GM18909 (cell line): Measurements from ENCODE around the gene TPGS1.
"Not testable (repeated sequence)": the region's sequence is repeated elsewhere in the genome, so short reads cannot be mapped to it uniquely, and the experiment has no call there.

Source experiments
- ATAC-seq: cut with Tn5 transposase; IDR thresholded peaks from one replicate; pipeline ENCODE4 v1.9.1; 2021; ENCODE audit warnings: mild to moderate bottlenecking; ENCODE audit not compliant: unreplicated experiment, poor library complexity

The TPGS1 gene

GRCh38 chr19:475360-475759, 31.9 kb upstream of the TPGS1 start:
- ATAC-seq = no peak

- ATAC-seq = no peak
Measured at GRCh38 chr19:478236-478903, 28.9 kb upstream of the TPGS1 start.

DNA sequence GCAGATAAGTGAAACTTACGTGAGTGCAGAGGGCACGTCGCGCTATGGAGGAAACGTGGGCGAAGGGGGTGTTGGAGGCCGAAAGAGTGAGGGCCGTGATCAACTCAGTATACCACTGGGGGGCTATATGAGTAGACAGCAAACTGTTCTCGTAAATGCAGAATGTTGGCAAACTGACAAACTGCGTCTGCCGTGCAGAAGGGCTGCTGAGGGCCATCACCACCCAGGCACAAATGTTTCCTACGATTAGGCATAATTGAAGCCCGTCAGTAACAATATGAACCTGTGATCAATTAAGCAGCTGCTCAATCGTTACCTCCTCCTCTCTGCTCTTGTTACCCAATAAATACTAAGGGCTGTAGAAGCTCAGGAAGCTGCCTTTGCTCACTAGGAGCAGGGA, 28.3 kb upstream of the TPGS1 start:
- ATAC-seq = no peak

DNA sequence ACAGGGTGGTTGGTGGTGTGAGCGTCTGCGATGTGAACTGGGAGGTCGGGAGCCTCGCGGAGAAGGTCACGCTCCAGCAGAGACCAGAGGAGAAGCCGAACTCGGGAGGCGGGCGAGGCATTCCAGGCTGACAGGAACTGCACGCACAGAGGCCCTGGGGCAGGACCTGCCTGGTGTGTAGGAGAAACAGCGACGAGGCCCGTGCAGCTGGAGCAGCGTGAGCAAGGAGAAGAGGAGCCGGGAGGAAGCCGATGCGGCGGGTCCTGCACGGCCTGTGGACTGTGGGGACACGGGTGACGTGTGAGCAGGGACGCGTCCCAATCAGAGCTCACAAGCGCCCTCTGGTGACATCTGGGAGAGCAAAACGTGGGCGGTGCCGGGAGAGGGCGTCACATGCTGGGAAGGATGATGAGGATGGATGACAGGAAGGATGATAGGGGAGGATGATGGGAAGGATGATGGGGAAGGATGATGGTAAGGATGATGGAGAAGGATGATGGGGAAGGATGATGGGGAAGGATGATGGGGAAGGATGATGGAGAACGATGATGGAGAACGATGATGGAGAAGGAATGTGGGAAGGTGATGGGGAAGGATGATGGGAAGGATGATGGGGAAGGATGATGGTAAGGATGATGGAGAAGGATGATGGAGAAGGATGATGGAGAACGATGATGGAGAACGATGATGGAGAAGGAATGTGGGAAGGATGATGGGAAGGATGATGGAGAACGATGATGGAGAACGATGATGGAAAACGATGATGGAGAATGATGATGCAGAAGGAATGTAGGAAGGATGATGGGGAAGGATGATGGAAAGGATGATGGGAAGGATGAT, 27.1 kb upstream of the TPGS1 start:
- ATAC-seq = no peak

- not testable (repeated sequence) for ATAC-seq
Measured at GRCh38 chr19:481100-481499, 26.2 kb upstream of the TPGS1 start.

DNA sequence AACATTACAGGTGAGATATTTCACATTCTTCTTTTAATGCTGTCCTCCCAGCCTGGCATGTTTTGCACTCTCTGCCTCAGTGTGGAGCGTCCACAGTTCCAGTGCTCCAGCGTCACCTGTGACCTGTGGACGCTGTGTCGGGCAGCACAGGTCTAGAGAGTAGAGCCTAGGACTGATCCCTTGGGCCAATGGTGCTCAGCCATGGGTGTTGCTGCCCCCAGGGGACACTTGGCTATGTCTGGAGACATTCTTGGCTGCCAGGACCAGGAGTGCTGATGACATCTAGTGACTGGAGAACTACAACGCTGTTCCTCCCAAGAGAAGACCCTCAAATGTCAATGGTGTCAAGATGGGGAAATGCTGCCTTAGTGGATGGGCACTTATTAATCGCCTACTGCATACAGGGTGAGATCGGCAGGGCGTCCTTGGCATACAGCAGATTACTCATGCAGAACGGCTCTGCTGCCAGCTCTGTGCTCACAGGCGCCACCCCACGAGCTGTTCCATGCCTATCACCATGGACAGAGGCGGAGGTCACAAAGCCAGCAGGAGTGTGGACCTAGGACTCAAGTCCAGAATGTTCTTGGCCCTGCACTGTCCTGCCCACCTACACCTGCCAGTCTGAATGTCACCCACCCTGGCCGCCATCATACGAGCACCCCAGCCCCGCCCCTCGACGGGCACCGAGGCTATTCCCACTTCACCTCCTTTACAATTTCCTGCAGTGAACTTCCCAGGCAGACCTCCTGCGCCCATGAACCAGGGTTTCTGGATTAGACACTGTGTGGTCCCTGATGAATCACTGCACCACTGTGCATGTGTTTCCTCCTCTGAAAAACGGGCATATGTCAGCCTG, 24.9 kb upstream of the TPGS1 start:
- no peak for ATAC-seq

DNA sequence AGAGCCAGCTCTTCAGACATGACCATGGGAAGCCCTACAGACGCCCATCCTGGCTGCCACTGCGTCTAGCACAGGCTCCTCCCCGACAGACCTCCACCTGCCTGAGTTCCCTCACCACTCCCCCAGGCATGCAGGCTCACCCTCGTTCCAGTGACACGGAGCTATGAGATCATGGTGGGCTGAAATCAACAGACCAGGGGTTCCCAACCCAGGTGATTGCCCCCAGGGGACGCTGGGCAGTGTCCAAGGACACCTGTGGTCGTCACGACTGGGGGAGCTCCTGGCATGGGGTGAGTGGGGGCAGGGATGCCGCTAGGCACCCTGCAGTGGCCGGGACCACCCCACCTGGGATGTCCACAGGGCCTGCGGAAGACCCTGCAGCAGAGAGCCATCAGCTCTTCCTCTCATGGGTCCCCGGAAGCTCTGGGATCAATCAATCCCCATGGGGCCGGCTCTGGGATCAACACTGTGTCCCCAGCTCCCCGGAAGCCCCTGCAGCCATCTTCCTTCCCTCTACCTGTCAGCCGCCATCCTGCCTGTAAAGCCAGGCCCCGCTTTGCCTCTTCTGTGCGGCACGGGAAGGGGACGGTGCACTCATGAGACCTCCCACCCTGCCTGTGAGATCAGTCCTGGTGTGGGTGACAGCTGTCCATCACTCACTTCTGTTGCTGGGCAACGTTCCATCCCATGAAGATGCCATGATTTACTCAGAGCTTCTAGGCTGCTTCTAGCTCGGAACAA, 23.8 kb upstream of the TPGS1 start:
- ATAC-seq = no peak

- no peak for ATAC-seq
Measured at GRCh38 chr19:484494-484893, 22.8 kb upstream of the TPGS1 start.

- ATAC-seq = no peak
Measured at GRCh38 chr19:485077-485476, 22.2 kb upstream of the TPGS1 start.

GRCh38 chr19:485583-486236, 21.6 kb upstream of the TPGS1 start:
- no peak for ATAC-seq

DNA sequence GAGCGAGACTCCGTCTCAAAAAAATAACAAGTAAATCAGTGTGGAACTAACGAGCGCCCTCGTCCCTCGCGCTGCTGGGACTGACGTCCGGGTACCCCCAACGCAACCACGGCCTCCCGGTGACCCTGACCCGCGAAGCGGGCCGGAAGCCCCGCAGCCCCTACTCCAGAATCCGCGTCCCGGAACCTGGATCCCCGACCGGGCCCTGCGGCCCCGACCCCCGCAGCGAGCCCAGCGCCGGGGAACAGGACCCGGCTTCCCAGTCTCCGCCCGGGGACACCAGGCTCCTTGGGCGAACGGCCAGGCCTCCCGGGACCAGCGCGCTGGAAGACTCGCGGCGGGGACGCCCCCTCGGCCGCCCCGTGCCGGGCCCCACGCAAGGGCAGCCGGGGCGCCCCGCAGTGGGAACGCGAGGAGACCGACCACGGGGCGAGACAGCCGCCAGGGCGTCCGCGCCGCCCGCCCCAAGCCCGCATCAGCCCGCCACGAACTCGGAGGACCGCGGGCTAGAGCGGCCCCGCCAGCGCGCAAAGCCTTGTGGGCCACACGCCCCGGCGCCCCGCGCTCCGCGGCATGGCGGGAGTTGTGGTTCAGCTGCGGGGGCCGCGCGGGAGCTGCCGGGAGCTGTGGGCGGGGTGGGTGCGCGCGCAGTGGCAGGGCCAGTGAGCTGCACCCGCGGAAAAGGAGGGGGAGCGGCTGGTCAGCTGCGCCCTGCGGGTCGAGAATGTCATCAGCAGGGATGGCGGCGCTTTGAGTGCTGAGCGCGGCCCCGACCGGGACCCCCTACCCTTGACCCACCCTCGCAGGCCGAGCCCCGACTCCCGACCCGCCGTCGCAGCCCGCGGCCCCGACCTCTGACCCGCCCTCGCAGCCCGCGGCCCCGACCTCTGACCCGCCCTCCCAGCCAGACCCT, 18.5 kb upstream of the TPGS1 start:
- peak; percentile 84 for ATAC-seq

GRCh38 chr19:489418-490196, 17.7 kb upstream of the TPGS1 start:
- ATAC-seq = peak; percentile 5

DNA sequence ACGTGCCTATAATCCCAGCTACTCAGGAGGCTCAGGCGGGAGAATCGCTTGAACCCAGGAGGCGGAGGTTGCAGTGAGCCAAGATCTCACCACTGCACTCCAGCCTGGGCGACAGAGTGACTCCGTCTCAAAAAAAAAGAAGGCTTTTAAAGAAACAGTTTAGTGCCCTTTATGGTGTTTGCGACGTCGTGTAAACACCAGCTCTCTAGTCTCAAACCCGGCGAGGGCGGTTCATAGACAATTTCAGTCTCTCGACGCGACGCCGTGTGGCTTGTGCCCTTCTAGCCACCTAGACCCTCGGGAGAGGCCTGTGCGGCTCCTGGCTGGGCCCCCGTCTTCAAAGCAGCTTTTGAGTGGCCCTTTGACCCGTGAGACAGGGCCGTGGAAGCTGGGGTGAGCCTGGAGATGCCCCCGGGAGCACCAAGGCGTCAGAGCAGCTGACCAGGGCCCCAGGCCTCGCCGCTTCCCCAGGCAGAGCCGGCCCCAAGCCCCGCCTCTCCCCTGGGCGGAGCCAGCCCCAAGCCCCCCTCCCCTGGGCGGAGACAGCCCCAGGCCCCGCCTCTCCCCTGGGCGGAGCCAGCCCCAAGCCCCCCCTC, 16.1 kb upstream of the TPGS1 start:
- ATAC-seq = no peak

DNA sequence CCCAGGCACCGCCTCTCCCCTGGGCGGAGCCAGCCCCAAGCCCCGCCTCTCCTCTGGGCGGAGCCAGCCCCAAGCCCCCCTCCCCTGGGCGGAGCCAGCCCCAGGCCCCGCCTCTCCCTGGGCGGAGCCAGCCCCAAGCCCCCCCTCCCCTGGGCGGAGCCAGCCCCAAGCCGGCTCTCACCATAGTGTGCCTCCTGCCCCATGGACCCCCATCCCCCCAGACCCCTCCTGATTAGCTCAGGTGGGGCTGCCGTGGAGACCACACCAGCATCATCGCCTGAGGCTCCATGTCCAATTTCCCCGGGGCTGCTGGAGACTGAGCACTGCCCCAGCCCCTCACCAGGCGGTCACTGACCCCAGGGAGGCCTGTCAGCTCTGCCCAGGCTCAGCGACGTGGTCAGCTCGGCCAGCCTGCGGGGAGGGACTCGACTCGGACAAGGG, 15.2 kb upstream of the TPGS1 start:
- no peak for ATAC-seq

DNA sequence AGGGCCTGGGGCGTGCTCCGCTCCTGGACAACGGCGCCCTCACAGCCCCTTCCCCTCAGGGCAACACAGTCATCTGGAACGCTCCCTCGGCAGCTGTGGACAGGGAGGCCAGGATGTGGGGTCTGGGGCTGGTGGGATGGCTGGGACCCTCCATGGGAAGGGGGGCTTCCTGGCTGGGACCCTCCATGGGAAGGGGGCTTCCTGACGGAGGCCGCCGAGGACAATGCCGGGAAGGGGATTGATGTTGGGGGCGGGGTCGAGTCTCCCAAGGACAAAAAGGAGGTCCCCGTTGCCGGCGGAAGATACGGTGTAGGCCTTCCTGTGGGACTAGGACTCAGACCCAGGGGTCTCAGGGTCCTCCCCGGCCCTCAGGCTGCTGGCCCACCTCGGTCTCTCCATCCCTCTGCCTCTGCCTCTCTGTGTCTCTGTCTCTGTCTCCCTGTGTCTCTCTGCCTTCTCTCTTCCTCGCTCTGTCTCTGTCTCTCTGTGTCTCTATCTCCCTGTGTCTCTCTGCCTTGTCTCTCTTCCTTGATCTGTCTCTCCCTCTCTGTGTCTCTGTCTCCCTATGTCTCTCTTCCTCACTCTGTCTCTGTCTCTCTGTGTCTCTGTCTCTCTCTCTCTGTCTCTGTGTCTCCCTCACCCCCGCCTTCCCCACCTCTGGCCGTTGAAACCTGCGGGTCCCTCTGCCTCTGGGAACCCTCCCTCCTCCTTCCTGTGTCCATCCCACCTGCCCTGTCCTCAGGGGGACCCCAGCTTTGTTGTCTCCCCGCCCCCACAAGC, 13.7 kb upstream of the TPGS1 start:
- no peak for ATAC-seq

DNA sequence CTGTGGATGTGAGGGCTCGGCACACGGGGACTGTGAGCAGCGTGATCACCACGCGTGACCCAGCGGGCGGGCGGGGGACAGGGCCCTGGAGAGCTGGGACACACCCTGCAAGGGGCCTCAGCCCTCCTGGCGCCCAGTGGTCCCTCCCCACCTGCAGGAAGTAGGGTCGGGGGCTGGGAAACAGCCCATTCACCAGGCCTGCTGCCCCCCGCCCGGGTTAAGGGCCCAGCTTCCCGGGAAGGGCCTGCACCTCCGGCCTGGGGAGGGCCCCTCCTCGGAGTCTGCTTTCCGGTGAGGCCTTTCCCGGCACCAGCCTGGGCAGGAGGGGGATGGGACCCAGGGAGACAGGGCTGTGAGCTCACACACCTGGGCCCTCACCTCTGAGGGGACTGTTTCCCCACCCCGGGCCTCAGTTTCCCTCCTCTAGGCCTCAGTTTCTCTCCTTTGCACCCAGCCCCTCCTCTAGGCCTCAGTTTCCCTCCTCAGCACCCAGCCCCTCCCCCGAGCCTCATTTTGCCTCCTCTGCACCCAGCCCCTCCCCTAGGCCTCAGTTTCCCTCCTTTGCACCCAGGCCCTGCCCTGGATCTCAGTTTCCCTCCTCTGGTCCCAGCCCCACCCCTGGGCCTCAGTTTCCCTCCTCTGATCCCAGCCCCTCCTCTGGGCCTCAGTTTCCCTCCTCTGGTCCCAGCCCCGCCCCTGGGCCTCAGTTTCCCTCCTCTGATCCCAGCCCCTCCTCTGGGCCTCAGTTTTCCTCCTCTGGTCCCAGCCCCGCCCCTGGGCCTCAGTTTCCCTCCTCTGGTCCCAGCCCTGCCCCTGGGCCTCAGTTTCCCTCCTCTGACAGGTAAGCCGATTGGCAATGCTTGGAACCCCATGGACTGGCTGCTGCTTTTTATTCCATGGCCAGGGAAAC, 12.9 kb upstream of the TPGS1 start:
- ATAC-seq = no peak
